Heart left ventricle (tissue), 13 donors: Measurements from ENCODE around the gene CERS1.

Experiments used
- CTCF ChIP-seq, 12 donors: fragments of 200-600 bp; sonication (generic) in 4 of 12; IDR thresholded peaks; one replicate each; pipeline versions ENCODE4 v1.5.0 to v1.8.0; 2018 to 2022; ENCODE audit warnings: antibody characterized with exemption in 12 of 12, mild to moderate bottlenecking in 5 of 12
- POLR2A ChIP-seq, 2 donors: fragments of 450-650 bp; IDR thresholded peaks; one replicate each; pipeline ENCODE4 v1.6.1; 2017; ENCODE audit warnings: antibody characterized with exemption in 2 of 2, mild to moderate bottlenecking in 2 of 2, moderate library complexity in 2 of 2
- donor health status: ischemic (EF 13 %, LVEDD 7.1; RV severe dilation, severe dysfunction).
- donor health status: DM: no; HTN: yes; CAD: no.
- donor health status: DM: no; HTN: no; CAD: no.
- donor health status: ischemic (EF 25% LVEDD 6.9; RV normal size, moderate dysfunction).
- donor health status: ischemic (EF 25% LVEDD 5.7; RV mildly dilated, moderate dysfunction).
- donor health status: ischemic (EF 35%, LVEDD 5.7; RV mildly dilated, moderate dysfunction).
- donor health status: nonischemic (EF 11% LVEDD 7.7; RV severe dilation, severe dysfunction).
- donor health status: DM: yes; HTN: yes; CAD: no.
- donor health status: PGD.
- donor health status: ischemic (EF 29% LVEDD 5.4; RV normal size, mild dysfunction).
- donor health status: nonischemic (EF 23%, LVEDD 6.1; RV moderate dilation, normal function).

GRCh38 chr19:18895038-18895823 lies 727 bp downstream of the CERS1 start:
- TF ChIP-seq CTCF (IDR thresholded peaks at IDR 0.05) (peak in 9 of 12 donors; percentile 12 to 51 (median 27)), POLR2A (IDR thresholded peaks at IDR 0.05) (no peak)
